Measurements from ENCODE around the gene TMBIM6. TPM values are rescaled to one million over a fixed set of nuclear protein-coding genes. Genes with fewer than 3 reads are reported as not detected.

Gene TMBIM6
- total and polyA plus RNA-seq, 9 of the 15 experiments (the other 6 are each of a cell fraction or from before 2014, with no cell fraction given), result 147 to 1,288 (median 352) TPM

DNA sequence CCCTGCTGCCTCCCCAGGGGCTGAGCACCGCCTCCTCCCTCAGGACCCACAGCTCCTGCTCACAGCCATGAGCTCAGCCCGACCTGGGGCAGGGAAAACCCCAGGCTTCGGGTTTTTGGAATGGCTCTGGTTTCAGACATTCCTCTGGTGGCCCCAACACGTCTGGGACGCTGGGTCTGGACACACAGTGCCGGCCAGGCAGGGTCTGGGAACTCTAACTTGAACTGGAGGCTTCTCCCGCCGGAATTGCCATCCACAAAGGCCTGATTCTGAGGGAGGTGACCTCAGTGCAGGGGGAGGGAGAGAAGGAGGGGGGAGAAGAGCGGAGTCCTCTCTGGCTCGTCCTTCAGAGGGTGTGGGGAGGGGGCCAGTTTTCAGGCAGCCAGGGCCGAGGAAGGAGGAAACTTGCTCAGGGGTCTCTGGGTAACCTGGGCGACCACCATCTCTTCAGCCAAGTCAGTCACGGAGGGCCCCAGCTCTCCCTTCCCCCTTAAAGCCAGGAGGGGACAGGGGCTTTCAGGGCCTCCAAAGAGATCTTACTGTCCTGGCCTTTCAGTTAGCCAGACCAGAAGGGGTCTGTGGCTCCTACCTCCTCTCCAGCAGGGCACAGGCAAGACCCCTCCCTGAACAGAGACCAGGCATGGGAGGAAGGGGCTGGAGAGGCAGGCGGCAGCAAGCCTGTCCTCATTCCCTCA lies 67.5 kb downstream of the TMBIM6 start:
- ChIA-PET CTCF (ENCODE audit: low intra/inter-chr PET ratio) (no interaction called here), POLR2A (interaction anchor here (0.5 to 1.5 kb wide), 5 partner anchors 9 to 77 kb away, joined by 3 to 4 read pairs (median 3); no protein-coding TSS in a partner anchor)
- Histone ChIP-seq H3K4me1 (replicated peaks in 1 of 2; ENCODE audit: control insufficient read depth in 2 of 2, insufficient read depth in 2 of 2, low read length in 2 of 2) (peaks cover 0 to 3% of the 10 kb centered on the region in 2 experiments; a peak in 2 of 5 replicates), H3K9ac (ENCODE audit: insufficient read depth in 1 of 2, low read depth in 2 of 2, low read length in 2 of 2) (peak overlapping the region in 1 of 2 experiments; percentile 31; a peak in 1 of 4 replicates), H3K4me2 (ENCODE audit: insufficient read depth, low read length) (no peak overlapping the region), H3K79me2 (ENCODE audit: control insufficient read depth, insufficient read depth, low read length) (no peaks in the 10 kb centered on the region), H3K9me1 (ENCODE audit: control insufficient read depth, insufficient read depth, low read length) (no peaks in the 10 kb centered on the region), H4K20me1 (replicated peaks; ENCODE audit: control insufficient read depth, insufficient read depth, low read length) (peaks cover 5% of the 10 kb centered on the region; the same call in 1 of the 2 replicates), H3K27ac (ENCODE audit: extremely low read depth, low read depth, low read length) (no peak overlapping the region), H3K27me3 (ENCODE audit: control insufficient read depth in 2 of 2, insufficient read depth in 2 of 2, low read length in 2 of 2) (no peaks in the 10 kb centered on the region), H3K9me3 (replicated peaks; ENCODE audit: control insufficient read depth, insufficient read depth, low read depth, low read length) (no peaks in the 10 kb centered on the region), H2AFZ (ENCODE audit: low read depth, low read length) (no peak overlapping the region), H3K36me3 (ENCODE audit: control insufficient read depth, insufficient read depth, low read length) (peaks cover 10% of the 10 kb centered on the region; the same call in 2 of the 3 replicates), H3K4me3 (no peak overlapping the region)
- FAIRE-seq (no peak), ATAC-seq (no peak), DNase-seq (ENCODE audit: extremely low read depth in 1 of 4, low spot score in 3 of 4) (no peak)
- BruUV-seq (replicated peaks), result no TSS peak
- intact Hi-C loops (cut with micrococcal nuclease) (no loop called here), in situ Hi-C loops (cut with MboI) (no loop called here)
- WGBS (ENCODE audit: insufficient coverage, low coverage, missing lambda C conversion rate), result 69% methylated on average over 8 of the region's 14 CpGs
- TF ChIP-seq XRCC4 (IDR thresholded peaks at IDR 0.05; ENCODE audit: extremely low read depth, insufficient read depth, insufficient read length) (no peak), MYNN (IDR thresholded peaks at IDR 0.05) (no peak), MYNN (CRISPR knock-in tag; IDR thresholded peaks at IDR 0.05) (no peak), NR0B1 (IDR thresholded peaks at IDR 0.05; ENCODE audit: partially characterized antibody) (no peak), CBX1 (IDR thresholded peaks at IDR 0.05; ENCODE audit: low read depth) (no peak), ZNF589 (CRISPR knock-in tag; IDR thresholded peaks at IDR 0.05; ENCODE audit: low read depth) (no peak)
- TF ChIP-seq, protein P1, sequence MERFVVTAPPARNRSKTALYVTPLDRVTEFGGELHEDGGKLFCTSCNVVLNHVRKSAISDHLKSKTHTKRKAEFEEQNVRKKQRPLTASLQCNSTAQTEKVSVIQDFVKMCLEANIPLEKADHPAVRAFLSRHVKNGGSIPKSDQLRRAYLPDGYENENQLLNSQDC (CRISPR knock-in tag; IDR thresholded peaks at IDR 0.05), result no peak
- TF ChIP-seq, protein P2, sequence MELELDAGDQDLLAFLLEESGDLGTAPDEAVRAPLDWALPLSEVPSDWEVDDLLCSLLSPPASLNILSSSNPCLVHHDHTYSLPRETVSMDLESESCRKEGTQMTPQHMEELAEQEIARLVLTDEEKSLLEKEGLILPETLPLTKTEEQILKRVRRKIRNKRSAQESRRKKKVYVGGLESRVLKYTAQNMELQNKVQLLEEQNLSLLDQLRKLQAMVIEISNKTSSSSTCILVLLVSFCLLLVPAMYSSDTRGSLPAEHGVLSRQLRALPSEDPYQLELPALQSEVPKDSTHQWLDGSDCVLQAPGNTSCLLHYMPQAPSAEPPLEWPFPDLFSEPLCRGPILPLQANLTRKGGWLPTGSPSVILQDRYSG (tag; conservative IDR thresholded peaks at IDR 0.05; ENCODE audit: low read depth), result no peak

Measured in K562 (cell line).